ENCODE measurements around the gene RGS4.
"Not testable (repeated sequence)": the region's sequence is repeated elsewhere in the genome, so short reads cannot be mapped to it uniquely, and the experiment has no call there.

RGS4 gene

DNA sequence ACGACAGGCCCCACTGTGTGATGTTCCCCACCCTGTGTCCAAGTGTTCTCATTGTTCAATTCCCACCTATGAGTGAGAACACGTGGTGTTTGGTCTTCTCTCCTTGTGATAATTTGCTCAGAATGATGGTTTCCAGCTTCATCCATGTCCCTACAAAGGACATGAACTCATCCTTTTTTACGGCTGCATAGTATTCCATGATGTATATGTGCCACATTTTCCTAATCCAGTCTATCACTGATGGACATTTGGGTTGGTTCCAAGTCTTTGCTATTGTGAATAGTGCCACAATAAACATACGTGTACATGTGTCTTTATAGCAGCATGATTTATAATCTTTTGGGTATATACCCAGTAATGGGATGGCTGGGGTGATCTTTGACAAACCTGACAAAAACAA, 20.0 kb downstream of the RGS4 start:
- DNase-seq; H2AFZ ChIP-seq (ENCODE audit: low read depth, low read length); H2BK15ac ChIP-seq (ENCODE audit: low read depth, poor library complexity, severe bottlenecking); H3K4me1 ChIP-seq (ENCODE audit: control insufficient read depth, insufficient read depth, low read depth, low read length); H3K36me3 ChIP-seq (ENCODE audit: control insufficient read depth in 1 of 2, insufficient read depth in 2 of 2, low read depth in 1 of 2, low read length in 2 of 2); H3K9ac ChIP-seq (ENCODE audit: low read length); H3K4me3 ChIP-seq (ENCODE audit: insufficient read depth in 1 of 2, low read depth in 1 of 2, low read length in 2 of 2); H4K91ac ChIP-seq (ENCODE audit: low read length); H3K27me3 ChIP-seq (ENCODE audit: control insufficient read depth in 1 of 2, insufficient read depth in 1 of 2, low read length in 2 of 2); H4K8ac ChIP-seq (ENCODE audit: low read length); H2BK12ac ChIP-seq (ENCODE audit: low read length in 2 of 2); H3K4ac ChIP-seq (ENCODE audit: low read depth in 1 of 2, low read length in 2 of 2); H3K23ac ChIP-seq (ENCODE audit: low read length in 2 of 2); H2BK5ac ChIP-seq (ENCODE audit: low read depth, low read length, poor library complexity, severe bottlenecking); H3K9me3 ChIP-seq (ENCODE audit: control insufficient read depth, low read length); H2AK5ac ChIP-seq (ENCODE audit: low read length, severe bottlenecking); H3K27ac ChIP-seq (ENCODE audit: low read length, poor library complexity, severe bottlenecking); H3K14ac ChIP-seq (ENCODE audit: low read length in 2 of 2); H2BK120ac ChIP-seq (ENCODE audit: low read depth, low read length); H3K18ac ChIP-seq (ENCODE audit: low read depth in 1 of 2, low read length in 2 of 2); H3K4me2 ChIP-seq (ENCODE audit: low read length, poor library complexity, severe bottlenecking); H3K79me1 ChIP-seq (replicated peaks; ENCODE audit: low read length, poor library complexity, severe bottlenecking): not testable (repeated sequence)
- WGBS, result 65% methylated on average over 2 of the region's 4 CpGs

DNA sequence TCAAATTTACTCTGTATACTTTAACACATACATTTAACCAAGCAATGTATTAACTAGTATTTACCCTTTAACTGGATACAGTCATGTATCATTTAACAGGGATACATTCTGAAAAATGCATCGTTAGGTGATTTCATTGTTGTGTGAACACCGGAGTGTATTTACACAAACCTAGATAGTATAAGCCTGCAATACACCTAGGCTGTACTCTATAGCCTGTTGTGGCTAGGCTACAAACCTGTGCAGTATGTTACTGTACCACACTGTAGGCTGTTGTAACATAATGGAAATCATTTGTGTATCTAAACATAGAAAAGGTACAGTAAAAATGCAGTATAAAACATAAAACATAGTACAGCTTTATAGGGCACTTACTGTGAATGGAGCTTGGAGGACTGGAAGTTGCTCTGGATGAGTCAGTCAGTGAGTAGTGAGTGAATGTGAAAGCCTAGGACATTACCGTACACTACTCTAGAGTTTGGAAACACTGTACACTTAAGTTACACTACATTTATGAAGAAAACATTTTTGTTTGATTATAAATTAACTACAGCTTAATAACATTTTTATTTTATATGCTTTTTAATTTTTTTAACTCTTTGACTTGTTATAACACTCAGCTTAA, 21.3 kb downstream of the RGS4 start:
- Histone ChIP-seq H3K4ac (ENCODE audit: low read depth in 1 of 2, low read length in 2 of 2) (no peak overlapping the region), H2BK120ac (ENCODE audit: low read depth, low read length) (no peak overlapping the region), H3K9ac (ENCODE audit: low read length) (peak overlapping the region; percentile 25), H2AFZ (ENCODE audit: low read depth, low read length) (no peak overlapping the region), H3K4me3 (ENCODE audit: insufficient read depth in 1 of 2, low read depth in 1 of 2, low read length in 2 of 2) (no peak overlapping the region), H3K4me2 (ENCODE audit: low read length, poor library complexity, severe bottlenecking) (no peak overlapping the region), H3K18ac (ENCODE audit: low read depth in 1 of 2, low read length in 2 of 2) (no peak overlapping the region), H4K8ac (ENCODE audit: low read length) (no peak overlapping the region), H2BK5ac (ENCODE audit: low read depth, low read length, poor library complexity, severe bottlenecking) (no peak overlapping the region), H3K23ac (ENCODE audit: low read length in 2 of 2) (no peak overlapping the region), H2BK15ac (ENCODE audit: low read depth, poor library complexity, severe bottlenecking) (no peak overlapping the region), H3K14ac (ENCODE audit: low read length in 2 of 2) (no peak overlapping the region), H4K91ac (ENCODE audit: low read length) (no peak overlapping the region), H3K4me1 (ENCODE audit: control insufficient read depth, insufficient read depth, low read depth, low read length) (no peaks in the 10 kb centered on the region), H3K27me3 (ENCODE audit: control insufficient read depth in 1 of 2, insufficient read depth in 1 of 2, low read length in 2 of 2) (no peaks in the 10 kb centered on the region), H2BK12ac (ENCODE audit: low read length in 2 of 2) (no peak overlapping the region), H2AK5ac (ENCODE audit: low read length, severe bottlenecking) (no peak overlapping the region), H3K36me3 (ENCODE audit: control insufficient read depth in 1 of 2, insufficient read depth in 2 of 2, low read depth in 1 of 2, low read length in 2 of 2) (no peaks in the 10 kb centered on the region), H3K9me3 (ENCODE audit: control insufficient read depth, low read length) (no peaks in the 10 kb centered on the region), H3K27ac (ENCODE audit: low read length, poor library complexity, severe bottlenecking) (no peak overlapping the region), H3K79me1 (replicated peaks; ENCODE audit: low read length, poor library complexity, severe bottlenecking) (no peaks in the 10 kb centered on the region)
- DNase-seq, result peak; percentile 58
- no CpG with 5 or more reads among the region's 3 CpGs for WGBS

DNA sequence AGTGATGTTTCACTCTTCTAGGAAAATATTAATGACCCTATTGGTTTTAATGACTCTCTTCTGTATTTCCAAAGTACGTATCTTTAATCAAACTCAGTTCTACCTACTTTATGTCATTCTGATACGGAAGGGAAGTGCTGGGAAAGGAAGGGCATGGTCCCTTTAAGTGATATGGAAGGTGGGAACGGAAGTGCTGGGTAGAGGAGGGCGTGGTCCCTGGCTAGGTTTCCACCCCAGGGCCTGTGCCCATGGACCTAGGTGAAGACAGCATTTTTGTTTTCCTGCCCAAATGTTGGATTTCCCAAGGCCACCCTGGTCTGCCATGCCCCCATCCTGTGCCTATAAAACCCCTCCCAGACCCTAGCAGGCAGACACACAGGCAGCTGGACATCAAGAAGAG, 24.0 kb downstream of the RGS4 start:
- H3K27me3 ChIP-seq (ENCODE audit: control insufficient read depth in 1 of 2, insufficient read depth in 1 of 2, low read length in 2 of 2), result no peaks in the 10 kb centered on the region
- H3K4me3 ChIP-seq (ENCODE audit: insufficient read depth in 1 of 2, low read depth in 1 of 2, low read length in 2 of 2), result no peak overlapping the region
- WGBS, result 92% methylated on average over 3 of the region's 4 CpGs
- DNase-seq, result no peak
- no peaks in the 10 kb centered on the region for H3K79me1 ChIP-seq (replicated peaks; ENCODE audit: low read length, poor library complexity, severe bottlenecking)
- H3K23ac ChIP-seq (ENCODE audit: low read length in 2 of 2), result no peak overlapping the region
- H4K91ac ChIP-seq (ENCODE audit: low read length), result no peak overlapping the region
- H3K9me3 ChIP-seq (ENCODE audit: control insufficient read depth, low read length), result no peaks in the 10 kb centered on the region
- peak overlapping the region in 1 of 2 experiments; percentile 19 for H2BK12ac ChIP-seq (ENCODE audit: low read length in 2 of 2)
- no peak overlapping the region for H3K9ac ChIP-seq (ENCODE audit: low read length)
- no peak overlapping the region for H3K4me2 ChIP-seq (ENCODE audit: low read length, poor library complexity, severe bottlenecking)
- no peak overlapping the region for H3K4ac ChIP-seq (ENCODE audit: low read depth in 1 of 2, low read length in 2 of 2)
- peak overlapping the region in 1 of 2 experiments; percentile 56 for H3K18ac ChIP-seq (ENCODE audit: low read depth in 1 of 2, low read length in 2 of 2)
- H2BK15ac ChIP-seq (ENCODE audit: low read depth, poor library complexity, severe bottlenecking), result no peak overlapping the region
- H3K36me3 ChIP-seq (ENCODE audit: control insufficient read depth in 1 of 2, insufficient read depth in 2 of 2, low read depth in 1 of 2, low read length in 2 of 2), result no peaks in the 10 kb centered on the region
- no peak overlapping the region for H2AK5ac ChIP-seq (ENCODE audit: low read length, severe bottlenecking)
- no peak overlapping the region for H2BK5ac ChIP-seq (ENCODE audit: low read depth, low read length, poor library complexity, severe bottlenecking)
- no peak overlapping the region for H3K14ac ChIP-seq (ENCODE audit: low read length in 2 of 2)
- no peak overlapping the region for H4K8ac ChIP-seq (ENCODE audit: low read length)
- no peak overlapping the region for H3K27ac ChIP-seq (ENCODE audit: low read length, poor library complexity, severe bottlenecking)
- no peaks in the 10 kb centered on the region for H3K4me1 ChIP-seq (ENCODE audit: control insufficient read depth, insufficient read depth, low read depth, low read length)
- no peak overlapping the region for H2BK120ac ChIP-seq (ENCODE audit: low read depth, low read length)
- no peak overlapping the region for H2AFZ ChIP-seq (ENCODE audit: low read depth, low read length)

DNA sequence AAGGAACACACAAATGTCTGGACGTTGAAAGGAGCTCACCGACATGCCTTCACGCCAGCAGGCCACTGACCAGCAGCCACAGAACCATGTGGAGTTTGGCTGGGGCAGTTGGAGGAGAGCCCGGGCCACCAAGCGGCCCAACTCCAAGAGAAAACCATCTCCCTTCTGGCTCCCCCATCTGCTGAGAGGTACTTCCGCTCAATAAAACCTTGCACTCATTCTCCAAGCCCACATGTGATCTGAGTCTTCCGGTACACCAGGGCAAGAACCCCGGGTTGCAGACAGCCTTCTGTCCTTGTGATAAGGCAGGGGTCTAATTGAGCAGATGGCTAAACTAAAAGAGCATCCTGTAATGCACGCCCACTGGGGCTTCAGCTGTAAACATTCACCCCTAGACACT, 24.4 kb downstream of the RGS4 start:
- no peak overlapping the region for H4K8ac ChIP-seq (ENCODE audit: low read length)

More for the DNA sequence above, 24.4 kb downstream of the RGS4 start:
- H4K91ac ChIP-seq (ENCODE audit: low read length), result no peak overlapping the region
- no peak overlapping the region for H2BK15ac ChIP-seq (ENCODE audit: low read depth, poor library complexity, severe bottlenecking)
- no peak overlapping the region for H3K9ac ChIP-seq (ENCODE audit: low read length)
- no peak overlapping the region for H2BK5ac ChIP-seq (ENCODE audit: low read depth, low read length, poor library complexity, severe bottlenecking)
- no peaks in the 10 kb centered on the region for H3K36me3 ChIP-seq (ENCODE audit: control insufficient read depth in 1 of 2, insufficient read depth in 2 of 2, low read depth in 1 of 2, low read length in 2 of 2)
- no peak overlapping the region for H3K23ac ChIP-seq (ENCODE audit: low read length in 2 of 2)
- H3K27me3 ChIP-seq (ENCODE audit: control insufficient read depth in 1 of 2, insufficient read depth in 1 of 2, low read length in 2 of 2), result no peaks in the 10 kb centered on the region
- H3K79me1 ChIP-seq (replicated peaks; ENCODE audit: low read length, poor library complexity, severe bottlenecking), result no peaks in the 10 kb centered on the region
- no peak overlapping the region for H2AK5ac ChIP-seq (ENCODE audit: low read length, severe bottlenecking)
- DNase-seq, result no peak
- no peaks in the 10 kb centered on the region for H3K4me1 ChIP-seq (ENCODE audit: control insufficient read depth, insufficient read depth, low read depth, low read length)
- no peak overlapping the region for H3K4ac ChIP-seq (ENCODE audit: low read depth in 1 of 2, low read length in 2 of 2)
- H3K4me3 ChIP-seq (ENCODE audit: insufficient read depth in 1 of 2, low read depth in 1 of 2, low read length in 2 of 2), result no peak overlapping the region
- H2BK120ac ChIP-seq (ENCODE audit: low read depth, low read length), result no peak overlapping the region
- WGBS, result 96% methylated on average over 8 of the region's 9 CpGs
- no peak overlapping the region for H2AFZ ChIP-seq (ENCODE audit: low read depth, low read length)
- H3K9me3 ChIP-seq (ENCODE audit: control insufficient read depth, low read length), result no peaks in the 10 kb centered on the region
- peak overlapping the region in 1 of 2 experiments; percentile 56 for H3K18ac ChIP-seq (ENCODE audit: low read depth in 1 of 2, low read length in 2 of 2)
- no peak overlapping the region for H3K14ac ChIP-seq (ENCODE audit: low read length in 2 of 2)
- H3K4me2 ChIP-seq (ENCODE audit: low read length, poor library complexity, severe bottlenecking), result no peak overlapping the region
- no peak overlapping the region for H3K27ac ChIP-seq (ENCODE audit: low read length, poor library complexity, severe bottlenecking)
- peak overlapping the region in 1 of 2 experiments; percentile 19 for H2BK12ac ChIP-seq (ENCODE audit: low read length in 2 of 2)

Data from mesenchymal stem cell (in vitro differentiated cells and primary cell).